HG03460 (cell line): Measurements from ENCODE around the gene TTLL10.

Source experiments
- ATAC-seq: cut with Tn5 transposase; IDR thresholded peaks from one replicate; pipeline ENCODE4 v1.9.1; 2021; ENCODE audit not compliant: unreplicated experiment

TTLL10 gene

GRCh38 chr1:1232208-1232795 is 58.6 kb downstream of the TTLL10 start, which contains the start of gene B3GALT6:
Gene B3GALT6 (plus strand): TSS chr1:1232237. CDS start chr1:1232279, 42 bp downstream.
- ATAC-seq: no peak

GRCh38 chr1:1232796-1233566 is 59.3 kb downstream of the TTLL10 start:
- ATAC-seq: no peak

- ATAC-seq: no peak
These were observed 59.9 kb downstream of the TTLL10 start for GRCh38 chr1:1233567-1233892.

- ATAC-seq: no peak
These were observed 60.6 kb downstream of the TTLL10 start for GRCh38 chr1:1234180-1234808.

- no peak for ATAC-seq
These were observed 61.5 kb downstream of the TTLL10 start for GRCh38 chr1:1235016-1235744.

- ATAC-seq: no peak
These were observed 62.6 kb downstream of the TTLL10 start for GRCh38 chr1:1236176-1236763.

- no peak for ATAC-seq
These were observed 63.5 kb downstream of the TTLL10 start for GRCh38 chr1:1236945-1237873.

GRCh38 chr1:1237874-1238701 is 64.4 kb downstream of the TTLL10 start:
- no peak for ATAC-seq

- no peak for ATAC-seq
These were observed 65.1 kb downstream of the TTLL10 start for GRCh38 chr1:1238702-1239178.

GRCh38 chr1:1239227-1239613 is 65.5 kb downstream of the TTLL10 start:
- no peak for ATAC-seq

- no peak for ATAC-seq
These were observed 66.1 kb downstream of the TTLL10 start for GRCh38 chr1:1239614-1240347.

GRCh38 chr1:1240348-1240732 is 66.7 kb downstream of the TTLL10 start:
- ATAC-seq: no peak

- no peak for ATAC-seq
These were observed 67.3 kb downstream of the TTLL10 start for GRCh38 chr1:1240822-1241587.

GRCh38 chr1:1241588-1242219 is 68.0 kb downstream of the TTLL10 start:
- ATAC-seq: no peak

- no peak for ATAC-seq
These were observed 69.0 kb downstream of the TTLL10 start for GRCh38 chr1:1242461-1243265.

GRCh38 chr1:1243266-1243660 is 69.6 kb downstream of the TTLL10 start:
- ATAC-seq: no peak

GRCh38 chr1:1243807-1244191 is 70.1 kb downstream of the TTLL10 start:
- no peak for ATAC-seq
